Osteoblast (primary cell): ENCODE results near the gene RESF1. TPM values are rescaled to one million over a fixed set of nuclear protein-coding genes. Genes with fewer than 3 reads are reported as not detected.

ENCODE experiments used
- DNase-seq: peaks from one replicate; pipeline ENCODE4 v3.0.0; 2011; ENCODE audit warnings: low spot score, mixed read lengths; ENCODE audit not compliant: insufficient read length; ENCODE audit errors: missing footprints
- H2AFZ ChIP-seq: 2 replicates; pipeline ENCODE4 v1.6.0; 2011; ENCODE audit warnings: mild to moderate bottlenecking, low read length
- H3K27ac ChIP-seq: 2 replicates; pipeline ENCODE4 v1.5.1; 2011; ENCODE audit warnings: mild to moderate bottlenecking, low read depth, low read length, moderate library complexity
- H3K27me3 ChIP-seq: 2 replicates; pipeline ENCODE4 v1.6.0; 2012; ENCODE audit warnings: mild to moderate bottlenecking, control low read depth, inconsistent platforms, low read length, moderate library complexity; ENCODE audit not compliant: insufficient read depth
- H3K36me3 ChIP-seq: 2 replicates; pipeline ENCODE4 v1.5.1; 2011; ENCODE audit warnings: mild to moderate bottlenecking, low read length, control low read depth, moderate library complexity; ENCODE audit not compliant: insufficient read depth
- H3K4me1 ChIP-seq: 2 replicates; pipeline ENCODE4 v1.5.1; 2011; ENCODE audit warnings: mild to moderate bottlenecking, low read length, control low read depth, moderate library complexity; ENCODE audit not compliant: insufficient read depth
- H3K4me2 ChIP-seq: 2 replicates; pipeline ENCODE4 v1.6.0; 2011; ENCODE audit warnings: mild to moderate bottlenecking, low read length; ENCODE audit not compliant: insufficient read depth
- H3K4me3 ChIP-seq: fragments of 200-600 bp; sonication (generic); 3 replicates; pipeline ENCODE4 v1.5.1; 2012; ENCODE audit warnings: mild to moderate bottlenecking, low read length, inconsistent platforms; ENCODE audit not compliant: insufficient read depth
- H3K79me2 ChIP-seq: 2 replicates; pipeline ENCODE4 v1.6.0; 2012; ENCODE audit warnings: mild to moderate bottlenecking, low read length, control low read depth, inconsistent platforms; ENCODE audit not compliant: insufficient read depth
- H3K9me3 ChIP-seq: 2 replicates; pipeline ENCODE4 v1.5.1; 2011; ENCODE audit warnings: low read depth, low read length, control low read depth
- H4K20me1 ChIP-seq: 2 replicates; pipeline ENCODE4 v1.6.0; 2012; ENCODE audit warnings: mild to moderate bottlenecking, low read length, control low read depth; ENCODE audit not compliant: insufficient read depth
- CTCF ChIP-seq: IDR thresholded peaks from 2 replicates; pipeline ENCODE4 v1.5.1; 2011; ENCODE audit warnings: mild to moderate bottlenecking, low read depth, low read length, moderate library complexity; ENCODE audit errors: extremely low read depth
- total RNA-seq: library from RNA; depleted of rRNA; stranded (reverse); fragments of >200 nt; gene quantifications from 2 replicates; pipeline ENCODE4 v1.2.3, GENCODE V29; 2012

Gene RESF1
- total RNA-seq, 1 donor = 31.5 TPM

GRCh38 chr12:31966558-31967205 is 7.5 kb downstream of the RESF1 start:
- Histone ChIP-seq H3K79me2 (peaks cover 74% of the 10 kb centered on the region), H3K4me3 (no peak overlapping the region), H3K4me2 (no peak overlapping the region), H3K4me1 (no peaks in the 10 kb centered on the region), H3K27me3 (no peaks in the 10 kb centered on the region), H3K36me3 (peaks cover 3% of the 10 kb centered on the region), H4K20me1 (peaks cover 5% of the 10 kb centered on the region), H3K27ac (no peak overlapping the region), H3K9me3 (no peaks in the 10 kb centered on the region), H2AFZ (no peak overlapping the region)
- DNase-seq = peak; percentile 29
- no peak for TF ChIP-seq CTCF

- peaks cover 68% of the 10 kb centered on the region for H3K79me2 ChIP-seq
- no peaks in the 10 kb centered on the region for H3K27me3 ChIP-seq
These were observed 8.3 kb downstream of the RESF1 start for GRCh38 chr12:31967539-31967938.

GRCh38 chr12:31970199-31970598 is 11.0 kb downstream of the RESF1 start:
- Histone ChIP-seq H4K20me1 (peaks cover 5% of the 10 kb centered on the region), H3K79me2 (peaks cover 45% of the 10 kb centered on the region), H3K9me3 (no peaks in the 10 kb centered on the region), H3K4me3 (no peak overlapping the region), H3K4me1 (no peaks in the 10 kb centered on the region), H3K27ac (no peak overlapping the region), H2AFZ (no peak overlapping the region), H3K36me3 (no peaks in the 10 kb centered on the region), H3K4me2 (no peak overlapping the region), H3K27me3 (no peaks in the 10 kb centered on the region)
- TF ChIP-seq CTCF = no peak
- DNase-seq = no peak

More at GRCh38 chr12:31967539-31967938, 8.3 kb downstream of the RESF1 start:
- Histone ChIP-seq H3K4me1 (no peaks in the 10 kb centered on the region), H3K27ac (no peak overlapping the region), H3K4me2 (no peak overlapping the region), H3K4me3 (no peak overlapping the region), H3K9me3 (no peaks in the 10 kb centered on the region), H3K36me3 (no peaks in the 10 kb centered on the region), H2AFZ (no peak overlapping the region), H4K20me1 (peaks cover 5% of the 10 kb centered on the region)
- DNase-seq = no peak
- no peak for TF ChIP-seq CTCF

GRCh38 chr12:31973818-31974217 is 14.6 kb downstream of the RESF1 start:
- no peak for TF ChIP-seq CTCF
- no peak overlapping the region for H3K27ac ChIP-seq
- no peaks in the 10 kb centered on the region for H3K4me1 ChIP-seq
- H3K36me3 ChIP-seq = no peaks in the 10 kb centered on the region
- H3K4me3 ChIP-seq = no peak overlapping the region
- DNase-seq = no peak
- no peak overlapping the region for H2AFZ ChIP-seq
- no peaks in the 10 kb centered on the region for H4K20me1 ChIP-seq
- H3K4me2 ChIP-seq = no peak overlapping the region
- H3K9me3 ChIP-seq = no peaks in the 10 kb centered on the region
- peaks cover 16% of the 10 kb centered on the region for H3K79me2 ChIP-seq
- H3K27me3 ChIP-seq = no peaks in the 10 kb centered on the region
